Vagina (tissue), 2 donors: Measurements from ENCODE around the gene TMEM114.

Source experiments
- POLR2A ChIP-seq, 2 donors: fragments of 450-650 bp; IDR thresholded peaks; one replicate each; pipeline ENCODE4 v1.6.1; 2017; ENCODE audit warnings: antibody characterized with exemption in 2 of 2, mild to moderate bottlenecking in 2 of 2, moderate library complexity in 2 of 2
- TF ChIP-seq, protein P1 (sequence below), 3 experiments: fragments of 450-650 bp in 2 of 3; fragments of 200-600 bp in 1 of 3; sonication (generic) in 1 of 3; IDR thresholded peaks; one replicate each; pipeline ENCODE4 v1.5.1; 2017 to 2019; ENCODE audit warnings: antibody characterized with exemption in 3 of 3, mild to moderate bottlenecking in 2 of 3, moderate library complexity in 2 of 3

DNA sequence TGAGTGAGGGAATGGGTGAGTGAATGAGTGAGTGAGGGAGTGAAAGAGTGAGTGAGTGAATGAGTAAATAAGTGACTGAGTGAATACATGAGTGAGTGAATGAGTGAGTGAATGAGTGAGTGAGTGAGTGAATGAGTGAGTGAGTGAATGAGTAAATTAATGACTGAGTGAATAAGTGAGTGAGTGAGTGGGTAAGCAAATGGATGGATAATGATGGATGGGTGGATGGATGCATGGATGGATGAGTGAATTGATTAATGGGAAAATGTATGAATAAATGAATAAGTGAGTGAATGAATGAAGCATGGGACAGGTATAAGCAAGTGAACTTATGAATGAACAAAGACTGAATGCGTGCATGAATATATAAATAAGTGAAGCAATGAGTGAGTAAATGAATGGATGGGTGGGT is 25.4 kb downstream of the TMEM114 start:
- TF ChIP-seq, protein P1, sequence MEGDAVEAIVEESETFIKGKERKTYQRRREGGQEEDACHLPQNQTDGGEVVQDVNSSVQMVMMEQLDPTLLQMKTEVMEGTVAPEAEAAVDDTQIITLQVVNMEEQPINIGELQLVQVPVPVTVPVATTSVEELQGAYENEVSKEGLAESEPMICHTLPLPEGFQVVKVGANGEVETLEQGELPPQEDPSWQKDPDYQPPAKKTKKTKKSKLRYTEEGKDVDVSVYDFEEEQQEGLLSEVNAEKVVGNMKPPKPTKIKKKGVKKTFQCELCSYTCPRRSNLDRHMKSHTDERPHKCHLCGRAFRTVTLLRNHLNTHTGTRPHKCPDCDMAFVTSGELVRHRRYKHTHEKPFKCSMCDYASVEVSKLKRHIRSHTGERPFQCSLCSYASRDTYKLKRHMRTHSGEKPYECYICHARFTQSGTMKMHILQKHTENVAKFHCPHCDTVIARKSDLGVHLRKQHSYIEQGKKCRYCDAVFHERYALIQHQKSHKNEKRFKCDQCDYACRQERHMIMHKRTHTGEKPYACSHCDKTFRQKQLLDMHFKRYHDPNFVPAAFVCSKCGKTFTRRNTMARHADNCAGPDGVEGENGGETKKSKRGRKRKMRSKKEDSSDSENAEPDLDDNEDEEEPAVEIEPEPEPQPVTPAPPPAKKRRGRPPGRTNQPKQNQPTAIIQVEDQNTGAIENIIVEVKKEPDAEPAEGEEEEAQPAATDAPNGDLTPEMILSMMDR (IDR thresholded peaks at IDR 0.05): no peak
- TF ChIP-seq POLR2A (IDR thresholded peaks at IDR 0.05): no peak
